DND-41 (cell line): Measurements from ENCODE around the gene SLC6A17.
A peak's percentile ranks its signal among the peaks of the same experiment; 100 is the strongest.

ENCODE experiments used
- ATAC-seq: fragments of 200-7000 bp; cut with Tn5 transposase; 3 replicates; pipeline ENCODE4 v1.9.1; 2021; ENCODE audit warnings: low read depth; ENCODE audit not compliant: insufficient read depth
- DNase-seq: peaks from one replicate; pipeline ENCODE4 v3.0.0-alpha.2; 2020
- H2AFZ ChIP-seq: 2 replicates; pipeline ENCODE4 v1.6.0; 2012; ENCODE audit warnings: low read depth, low read length
- H3K27ac ChIP-seq: 2 replicates; pipeline ENCODE4 v1.5.1; 2012; ENCODE audit warnings: low read length, inconsistent platforms
- H3K27me3 ChIP-seq: fragments of 200-600 bp; sonication (generic); 2 replicates; pipeline ENCODE4 v1.6.0; 2012; ENCODE audit warnings: low read length, mild to moderate bottlenecking, inconsistent platforms; ENCODE audit not compliant: insufficient read depth, poor library complexity
- H3K36me3 ChIP-seq: 2 replicates; pipeline ENCODE4 v1.5.1; 2012; ENCODE audit warnings: low read length, inconsistent platforms; ENCODE audit not compliant: insufficient read depth
- H3K4me1 ChIP-seq: 2 replicates; pipeline ENCODE4 v1.5.1; 2012; ENCODE audit warnings: mild to moderate bottlenecking, low read length; ENCODE audit not compliant: insufficient read depth
- H3K4me2 ChIP-seq: 2 replicates; pipeline ENCODE4 v1.6.0; 2012; ENCODE audit warnings: mild to moderate bottlenecking, moderate library complexity, low read length, inconsistent platforms; ENCODE audit not compliant: insufficient read depth
- H3K4me3 ChIP-seq, 2 experiments: fragments of 200-600 bp in 1 of 2; shearing (Covaris generic) in 1 of 2; 2 replicates each; pipeline ENCODE4 v1.5.1; 2012 to 2016; ENCODE audit warnings: inconsistent platforms in 2 of 2, low read length in 2 of 2, mild to moderate bottlenecking in 2 of 2, low read depth in 1 of 2, moderate library complexity in 1 of 2
- H3K79me2 ChIP-seq: 2 replicates; pipeline ENCODE4 v1.6.0; 2012; ENCODE audit warnings: low read length, inconsistent platforms; ENCODE audit not compliant: insufficient read depth
- H3K9ac ChIP-seq: 2 replicates; pipeline ENCODE4 v1.6.0; 2012; ENCODE audit warnings: low read depth, mild to moderate bottlenecking, inconsistent platforms, low read length, moderate library complexity
- H3K9me3 ChIP-seq: 2 replicates; pipeline ENCODE4 v1.5.1; 2012; ENCODE audit warnings: low read length, moderate library complexity, mild to moderate bottlenecking, inconsistent platforms; ENCODE audit not compliant: insufficient read depth, severe bottlenecking
- H4K20me1 ChIP-seq: 2 replicates; pipeline ENCODE4 v1.6.0; 2012; ENCODE audit warnings: low read length; ENCODE audit not compliant: insufficient read depth
- EZH2 ChIP-seq: IDR thresholded peaks from 3 replicates; pipeline ENCODE4 v1.6.1; 2012; ENCODE audit warnings: borderline replicate concordance, low read depth, mild to moderate bottlenecking, moderate library complexity, low read length, inconsistent platforms; ENCODE audit not compliant: severe bottlenecking
- TF ChIP-seq, protein P1 (sequence below): IDR thresholded peaks from 2 replicates; pipeline ENCODE4 v1.5.1; 2012; ENCODE audit warnings: borderline replicate concordance, low read length, moderate library complexity, mild to moderate bottlenecking; ENCODE audit not compliant: poor library complexity, severe bottlenecking; ENCODE audit errors: extremely low read depth

SLC6A17 gene

DNA sequence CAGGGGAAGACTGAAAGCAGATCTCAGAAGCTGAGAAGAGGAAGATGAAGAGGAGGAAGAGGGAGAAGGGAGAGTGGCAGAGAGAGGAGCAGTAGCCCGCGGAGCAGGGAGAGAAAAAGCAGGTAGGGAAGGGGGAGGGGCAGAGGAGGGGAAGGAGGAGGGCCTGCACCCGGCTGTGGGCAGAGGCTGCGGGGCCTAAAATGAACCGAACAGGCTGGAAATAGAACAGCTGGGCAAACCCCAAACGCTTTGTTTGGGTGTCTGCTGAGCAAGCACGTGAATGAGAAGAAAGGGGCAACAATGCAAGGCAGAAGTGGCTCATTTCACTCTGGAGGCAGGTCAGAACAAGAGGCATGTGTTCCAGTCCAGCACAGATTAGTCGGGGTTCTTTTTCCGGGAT, 93.3 kb downstream of the SLC6A17 start:
- Histone ChIP-seq H3K79me2 (no peaks in the 10 kb centered on the region), H3K4me3 (no peak overlapping the region), H3K9me3 (no peaks in the 10 kb centered on the region), H4K20me1 (no peaks in the 10 kb centered on the region; the same call in 1 of the 2 replicates), H3K27me3 (no peaks in the 10 kb centered on the region), H3K4me1 (no peaks in the 10 kb centered on the region), H3K36me3 (no peaks in the 10 kb centered on the region), H3K27ac (no peak overlapping the region), H3K9ac (no peak overlapping the region), H3K4me2 (no peak overlapping the region), H2AFZ (no peak overlapping the region)
- 0 out of 3 replicates have a peak, but pooled peaks have one; percentile 18 for ATAC-seq
- TF ChIP-seq EZH2 = no peak
- TF ChIP-seq, protein P1, sequence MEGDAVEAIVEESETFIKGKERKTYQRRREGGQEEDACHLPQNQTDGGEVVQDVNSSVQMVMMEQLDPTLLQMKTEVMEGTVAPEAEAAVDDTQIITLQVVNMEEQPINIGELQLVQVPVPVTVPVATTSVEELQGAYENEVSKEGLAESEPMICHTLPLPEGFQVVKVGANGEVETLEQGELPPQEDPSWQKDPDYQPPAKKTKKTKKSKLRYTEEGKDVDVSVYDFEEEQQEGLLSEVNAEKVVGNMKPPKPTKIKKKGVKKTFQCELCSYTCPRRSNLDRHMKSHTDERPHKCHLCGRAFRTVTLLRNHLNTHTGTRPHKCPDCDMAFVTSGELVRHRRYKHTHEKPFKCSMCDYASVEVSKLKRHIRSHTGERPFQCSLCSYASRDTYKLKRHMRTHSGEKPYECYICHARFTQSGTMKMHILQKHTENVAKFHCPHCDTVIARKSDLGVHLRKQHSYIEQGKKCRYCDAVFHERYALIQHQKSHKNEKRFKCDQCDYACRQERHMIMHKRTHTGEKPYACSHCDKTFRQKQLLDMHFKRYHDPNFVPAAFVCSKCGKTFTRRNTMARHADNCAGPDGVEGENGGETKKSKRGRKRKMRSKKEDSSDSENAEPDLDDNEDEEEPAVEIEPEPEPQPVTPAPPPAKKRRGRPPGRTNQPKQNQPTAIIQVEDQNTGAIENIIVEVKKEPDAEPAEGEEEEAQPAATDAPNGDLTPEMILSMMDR = no peak
- DNase-seq = no peak

DNA sequence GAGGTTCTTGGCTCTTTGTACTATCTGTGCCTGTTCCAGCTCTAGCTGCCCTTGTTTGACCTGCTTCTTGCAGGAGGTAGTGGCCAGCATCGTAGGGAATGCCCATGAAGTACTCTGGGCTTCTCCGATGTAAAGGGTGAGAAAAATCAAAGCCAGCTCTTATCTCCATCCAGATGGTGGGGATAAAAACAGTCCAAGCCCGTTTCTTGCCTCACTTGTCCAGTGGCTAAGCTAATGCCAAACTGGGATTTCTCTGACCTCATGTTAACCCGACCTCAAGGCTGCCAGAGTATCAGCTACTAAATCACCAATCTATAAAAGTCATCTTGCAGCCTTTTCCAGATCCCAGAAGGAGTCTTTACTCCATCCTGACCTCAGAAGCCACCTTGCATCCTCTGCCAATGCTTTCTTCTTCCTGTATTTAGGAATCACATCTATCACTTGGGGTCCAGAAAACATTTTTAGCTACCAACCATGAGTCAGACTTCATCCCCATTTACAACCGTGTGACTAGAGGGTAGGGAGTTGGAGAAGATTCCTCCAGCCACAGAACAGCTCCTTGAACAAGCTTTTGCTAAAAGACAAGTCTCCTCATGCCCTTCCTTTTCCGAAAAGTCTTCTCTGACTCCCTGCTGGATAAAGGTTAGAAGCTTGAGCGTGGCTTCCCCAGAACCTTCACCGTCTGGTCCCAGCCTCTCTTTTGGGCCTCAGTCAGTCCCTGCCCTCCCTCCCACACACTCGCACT, 95.8 kb downstream of the SLC6A17 start:
- Histone ChIP-seq H3K36me3 (no peaks in the 10 kb centered on the region), H3K27me3 (no peaks in the 10 kb centered on the region)
- TF ChIP-seq, protein P1 = no peak
- no peak for TF ChIP-seq EZH2

DNA sequence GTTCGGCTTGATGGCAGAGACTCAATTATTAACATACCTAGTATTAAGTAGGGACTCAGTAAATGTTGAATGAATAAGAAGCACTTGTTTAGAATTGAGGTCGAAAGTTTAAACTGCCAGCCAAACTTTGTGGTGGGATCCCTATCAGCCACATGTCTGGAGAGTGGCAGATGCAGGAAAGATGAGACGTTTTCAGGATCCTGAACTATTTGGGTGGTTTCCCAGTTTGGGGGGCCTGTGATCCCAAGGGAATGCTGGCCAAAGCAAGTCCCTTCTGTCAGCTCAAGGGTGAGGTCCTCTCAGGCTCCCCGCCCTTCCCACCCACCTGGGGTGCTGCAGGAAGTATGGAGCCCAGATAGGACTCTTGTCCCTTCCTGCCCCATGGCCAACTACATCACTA, 98.5 kb downstream of the SLC6A17 start:
- no peaks in the 10 kb centered on the region for H4K20me1 ChIP-seq
- H3K27ac ChIP-seq = no peak overlapping the region
- DNase-seq (no peak), ATAC-seq (no peak)
- H3K4me2 ChIP-seq = no peak overlapping the region
- H3K4me1 ChIP-seq = no peaks in the 10 kb centered on the region
- no peaks in the 10 kb centered on the region for H3K36me3 ChIP-seq
- H3K27me3 ChIP-seq = no peaks in the 10 kb centered on the region
- H3K79me2 ChIP-seq = no peaks in the 10 kb centered on the region
- TF ChIP-seq, protein P1 = no peak
- no peak for TF ChIP-seq EZH2
- H3K9me3 ChIP-seq = no peaks in the 10 kb centered on the region
- no peak overlapping the region for H2AFZ ChIP-seq
- H3K9ac ChIP-seq = no peak overlapping the region
- H3K4me3 ChIP-seq = no peak overlapping the region

More for the DNA sequence above, 95.8 kb downstream of the SLC6A17 start:
- no peak for ATAC-seq
- H3K79me2 ChIP-seq = no peaks in the 10 kb centered on the region
- H3K4me2 ChIP-seq = no peak overlapping the region
- H3K4me1 ChIP-seq = no peaks in the 10 kb centered on the region
- no peaks in the 10 kb centered on the region for H3K9me3 ChIP-seq
- H2AFZ ChIP-seq = no peak overlapping the region
- H3K4me3 ChIP-seq = no peak overlapping the region
- H3K9ac ChIP-seq = no peak overlapping the region
- no peaks in the 10 kb centered on the region for H4K20me1 ChIP-seq
- H3K27ac ChIP-seq = no peak overlapping the region
- DNase-seq = no peak
